Measurements from ENCODE around the gene MBD4.
A peak's percentile ranks its signal among the peaks of the same experiment; 100 is the strongest.
"Not testable (repeated sequence)": the region's sequence is repeated elsewhere in the genome, so short reads cannot be mapped to it uniquely, and the experiment has no call there.

The MBD4 gene

DNA sequence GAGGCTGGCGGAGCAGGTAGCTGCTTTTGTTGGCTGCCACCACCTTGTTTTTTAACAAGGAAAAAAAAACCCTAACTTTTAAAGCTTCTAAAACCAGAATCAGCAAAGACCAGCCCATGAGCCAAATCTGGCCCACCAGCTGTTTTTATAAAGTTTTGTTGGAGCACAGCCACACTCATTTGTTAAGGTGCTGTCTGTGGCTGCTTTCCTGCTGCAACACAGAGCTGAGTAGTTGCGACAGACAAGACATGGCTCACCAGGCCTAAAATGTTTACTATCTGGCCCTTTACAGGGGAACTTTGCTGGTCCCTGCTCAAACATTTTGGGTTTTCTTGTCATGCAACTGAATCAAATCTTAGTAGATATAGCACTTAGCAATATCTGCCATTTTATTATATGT lies 30.2 kb downstream of the MBD4 start:
- DNase-seq (ENCODE audit: low read depth in 2 of 2), result no peak

- no peak for DNase-seq (ENCODE audit: low read depth in 2 of 2)
Measured at GRCh38 chr3:129404610-129405009, 35.1 kb downstream of the MBD4 start.

- DNase-seq (ENCODE audit: low read depth in 2 of 2), result no peak
Measured at GRCh38 chr3:129404130-129404529, 35.6 kb downstream of the MBD4 start.

DNA sequence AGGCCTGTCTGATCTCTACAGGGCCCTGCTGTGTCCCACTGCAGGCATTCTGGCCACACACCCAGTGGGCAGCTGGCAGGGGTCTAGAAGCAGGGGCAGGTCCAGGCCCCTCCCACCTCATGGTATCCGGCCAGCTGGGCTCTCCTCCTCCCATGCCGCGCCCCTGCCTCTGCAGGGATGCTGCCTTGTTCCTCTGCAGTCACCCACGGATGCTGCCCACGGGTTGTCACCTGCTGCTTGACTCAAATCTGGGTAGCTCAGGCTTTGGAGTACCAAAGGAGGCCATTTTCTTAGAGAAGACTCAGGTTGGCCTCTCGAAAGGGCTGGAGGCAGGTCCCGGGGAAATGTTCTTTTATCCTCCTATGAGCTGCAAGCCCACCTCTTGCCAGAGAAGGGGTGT lies 36.3 kb downstream of the MBD4 start:
- DNase-seq (ENCODE audit: low read depth in 2 of 2), result no peak

- no peak for DNase-seq (ENCODE audit: low read depth in 2 of 2)
Measured at GRCh38 chr3:129402616-129403015, 37.1 kb downstream of the MBD4 start.

- DNase-seq (ENCODE audit: low read depth in 2 of 2), result no peak
Measured at GRCh38 chr3:129402210-129402609, 37.5 kb downstream of the MBD4 start.

- no peak for DNase-seq (ENCODE audit: low read depth in 2 of 2)
Measured at GRCh38 chr3:129399895-129400357, 39.8 kb downstream of the MBD4 start.

- peak; percentile 93 for DNase-seq (ENCODE audit: low read depth in 2 of 2)
Measured at GRCh38 chr3:129399145-129399894, 40.4 kb downstream of the MBD4 start.

DNA sequence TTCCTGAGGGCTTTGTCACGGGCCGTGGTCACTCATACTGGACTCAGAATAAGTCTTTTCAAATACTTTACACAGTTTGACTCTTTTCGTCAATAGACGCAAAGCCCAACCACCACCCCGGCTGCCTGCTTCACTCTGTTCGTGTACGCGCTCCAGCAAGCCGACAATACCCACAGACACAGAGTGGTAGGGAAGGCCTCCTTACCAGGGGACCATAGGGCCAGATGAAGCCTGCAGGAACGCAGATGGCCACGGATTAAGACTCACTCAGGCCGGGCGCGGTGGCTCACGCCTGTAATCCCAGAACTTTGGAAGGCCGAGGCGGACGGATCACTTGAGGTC lies 41.0 kb downstream of the MBD4 start:
- no peak for DNase-seq (ENCODE audit: low read depth in 2 of 2)

- not testable (repeated sequence) for DNase-seq (ENCODE audit: low read depth in 2 of 2)
Measured at GRCh38 chr3:129393760-129394564, 45.8 kb downstream of the MBD4 start.

- DNase-seq (ENCODE audit: low read depth in 2 of 2), result no peak
Measured at GRCh38 chr3:129393271-129393670, 46.5 kb downstream of the MBD4 start.

GRCh38 chr3:129392106-129392887 lies 47.5 kb downstream of the MBD4 start:
- not testable (repeated sequence) for DNase-seq (ENCODE audit: low read depth in 2 of 2)

DNA sequence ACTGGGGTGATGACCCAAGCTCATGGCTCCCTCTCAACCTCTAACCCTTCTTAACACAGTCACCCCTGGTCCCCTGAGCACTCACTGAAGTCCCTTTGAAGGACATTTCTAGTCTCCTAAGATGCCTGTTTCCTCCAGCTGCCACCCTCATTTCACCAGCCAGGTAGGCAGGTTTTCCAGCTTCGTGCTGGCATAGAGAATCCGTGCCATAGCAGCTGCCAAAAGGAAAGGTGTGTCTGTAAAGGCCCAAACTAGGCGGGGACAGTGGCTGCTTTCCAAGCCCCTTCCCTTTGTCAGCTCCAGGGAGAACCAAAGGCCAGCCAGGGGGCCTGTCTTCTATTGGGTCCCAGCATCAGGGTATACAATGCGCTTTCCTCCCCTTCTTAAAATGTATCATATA lies 48.2 kb downstream of the MBD4 start:
- DNase-seq (ENCODE audit: low read depth in 2 of 2), result not testable (repeated sequence)

DNA sequence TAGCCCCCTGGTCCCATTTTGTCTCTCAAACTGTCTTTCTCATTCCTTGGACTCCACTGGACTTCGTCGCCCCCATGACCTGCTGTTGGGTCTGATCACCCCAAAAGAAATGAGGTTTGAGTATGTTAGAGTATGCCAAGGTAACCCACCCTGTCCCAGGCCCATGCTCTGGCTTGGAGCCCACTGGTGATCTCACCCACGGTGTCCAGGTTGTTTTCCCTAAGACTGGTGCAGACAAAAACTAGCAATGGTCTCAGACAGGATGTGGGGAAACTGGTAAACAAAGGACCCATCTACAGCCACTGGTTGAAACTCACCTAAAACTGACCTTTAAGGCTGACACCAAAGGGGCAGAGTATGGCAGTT lies 50.2 kb downstream of the MBD4 start:
- no peak for DNase-seq (ENCODE audit: low read depth in 2 of 2)

DNA sequence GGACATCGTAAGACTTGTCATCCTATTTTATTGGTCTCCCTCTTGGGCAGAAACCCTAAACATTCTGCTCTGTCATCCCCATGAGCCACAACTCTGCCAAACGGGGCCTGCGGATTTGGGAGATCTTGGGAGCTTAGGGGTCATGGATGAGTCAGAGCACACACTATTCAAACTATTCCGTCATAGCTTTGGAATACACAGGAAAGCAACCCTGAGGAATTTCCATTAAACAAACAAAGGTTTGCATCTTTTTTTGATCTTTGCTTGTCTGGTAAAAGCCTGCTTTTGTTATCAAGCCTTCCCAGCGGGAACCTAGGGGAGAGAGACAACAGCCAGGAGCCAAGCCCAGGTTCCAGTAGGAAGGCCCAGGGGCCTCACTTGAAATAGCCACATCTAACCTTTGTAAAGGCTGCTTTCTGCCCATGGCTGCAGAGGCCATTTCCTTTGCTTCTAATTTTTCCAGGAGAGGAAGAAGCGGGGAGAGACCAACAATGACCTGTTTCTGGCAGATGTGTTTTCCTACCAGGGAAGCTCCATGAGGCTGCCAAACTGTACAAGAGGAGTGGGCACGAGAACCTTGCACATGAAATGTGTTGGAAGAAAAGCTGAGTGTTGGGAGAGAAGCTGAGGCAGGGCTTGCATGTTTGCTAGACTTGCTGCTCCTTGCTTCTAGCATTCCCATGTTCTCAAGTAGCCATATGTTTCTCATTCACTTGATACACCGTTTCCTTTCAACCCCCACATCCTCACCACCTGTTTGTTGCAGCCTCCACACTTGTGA lies 50.8 kb downstream of the MBD4 start:
- peak; percentile 29 to 33 for DNase-seq (ENCODE audit: low read depth in 2 of 2)

- no peak for DNase-seq (ENCODE audit: low read depth in 2 of 2)
Measured at GRCh38 chr3:129387487-129387886, 52.3 kb downstream of the MBD4 start.

GRCh38 chr3:129386984-129387383 lies 52.8 kb downstream of the MBD4 start:
- no peak for DNase-seq (ENCODE audit: low read depth in 2 of 2)

GRCh38 chr3:129385507-129385906 lies 54.2 kb downstream of the MBD4 start:
- DNase-seq (ENCODE audit: low read depth in 2 of 2), result not testable (repeated sequence)

DNA sequence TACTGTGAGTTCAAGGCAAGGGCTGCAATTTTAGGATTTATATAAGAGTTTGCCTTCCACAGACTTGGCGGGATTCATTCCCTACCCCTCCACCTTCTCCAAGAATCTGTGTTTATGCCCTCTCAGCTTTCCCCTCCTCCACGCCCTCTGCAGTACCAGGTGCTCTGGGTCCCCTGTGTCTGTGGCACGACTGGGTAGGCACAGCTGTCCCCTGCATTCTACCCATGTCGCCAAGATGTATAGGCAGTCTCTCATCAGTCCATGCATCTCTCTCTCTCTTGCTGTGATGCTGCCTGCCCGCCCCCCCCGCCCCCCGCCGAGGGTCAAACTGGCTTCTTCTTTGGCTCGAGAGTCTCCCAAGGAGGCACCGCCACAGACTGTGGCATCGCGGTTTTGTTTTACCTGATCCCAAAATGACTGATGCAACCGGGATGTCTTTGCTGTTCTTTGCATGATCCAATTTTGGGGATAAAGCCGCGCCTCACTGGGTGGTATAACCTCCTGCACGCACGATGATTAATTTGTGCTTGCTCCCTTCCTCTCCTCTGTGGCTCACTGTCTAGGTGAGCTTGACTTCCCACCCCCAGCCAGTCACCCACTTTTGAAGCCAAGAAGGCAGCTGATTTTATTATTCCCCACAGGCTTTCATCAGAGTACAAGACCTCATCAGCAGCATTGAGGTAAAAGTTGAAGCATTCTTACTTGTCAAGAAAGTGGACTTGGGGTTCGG lies 55.0 kb downstream of the MBD4 start:
- no peak for DNase-seq (ENCODE audit: low read depth in 2 of 2)

GRCh38 chr3:129384103-129384502 lies 55.6 kb downstream of the MBD4 start:
- DNase-seq (ENCODE audit: low read depth in 2 of 2), result not testable (repeated sequence)

- DNase-seq (ENCODE audit: low read depth in 2 of 2), result peak in 1 of 2 experiments; percentile 15
Measured at GRCh38 chr3:129383292-129383860, 56.4 kb downstream of the MBD4 start.

Measured in fibroblast of skin of left quadriceps (primary cell).